ENCODE measurements around the gene FAM53A.
"Not testable (repeated sequence)": the region's sequence is repeated elsewhere in the genome, so short reads cannot be mapped to it uniquely, and the experiment has no call there.

Gene FAM53A

DNA sequence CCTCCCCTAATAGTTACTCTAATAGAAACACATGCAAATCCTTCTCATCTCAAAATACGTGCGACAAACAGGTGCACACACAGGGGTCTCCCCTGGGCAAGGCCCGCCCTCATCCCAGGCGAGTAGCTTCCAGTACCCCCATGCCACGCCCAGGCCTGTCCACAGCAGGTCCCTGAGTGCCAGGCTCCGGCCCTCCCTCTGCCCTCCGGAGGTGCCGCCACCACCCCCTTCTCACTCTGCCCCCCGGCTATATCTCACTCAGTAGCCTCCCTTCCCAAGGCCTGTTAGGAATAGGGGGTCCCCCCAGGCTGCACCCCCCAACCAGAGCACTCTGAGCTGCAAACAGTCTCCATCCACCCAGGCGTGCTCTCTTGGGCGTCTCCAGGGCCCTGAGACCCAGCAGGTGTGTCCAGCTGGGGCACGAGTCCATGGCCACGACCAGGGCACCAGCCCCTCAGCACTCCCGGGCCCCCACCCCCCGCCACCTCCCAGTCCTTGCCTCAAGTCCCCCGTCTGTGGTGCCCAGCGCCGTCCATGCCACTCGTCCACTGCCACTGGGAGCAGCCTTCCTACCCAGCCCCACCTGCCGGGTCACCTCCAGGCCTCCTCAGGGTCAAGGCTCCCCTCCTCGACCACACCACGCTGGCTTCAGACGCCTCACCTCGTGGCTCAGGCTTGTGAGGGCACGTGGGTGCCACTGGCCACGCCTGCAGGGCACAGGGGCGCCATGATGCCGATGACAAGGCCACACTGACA, 41.7 kb downstream of the FAM53A start:
- TF ChIP-seq, protein P1, sequence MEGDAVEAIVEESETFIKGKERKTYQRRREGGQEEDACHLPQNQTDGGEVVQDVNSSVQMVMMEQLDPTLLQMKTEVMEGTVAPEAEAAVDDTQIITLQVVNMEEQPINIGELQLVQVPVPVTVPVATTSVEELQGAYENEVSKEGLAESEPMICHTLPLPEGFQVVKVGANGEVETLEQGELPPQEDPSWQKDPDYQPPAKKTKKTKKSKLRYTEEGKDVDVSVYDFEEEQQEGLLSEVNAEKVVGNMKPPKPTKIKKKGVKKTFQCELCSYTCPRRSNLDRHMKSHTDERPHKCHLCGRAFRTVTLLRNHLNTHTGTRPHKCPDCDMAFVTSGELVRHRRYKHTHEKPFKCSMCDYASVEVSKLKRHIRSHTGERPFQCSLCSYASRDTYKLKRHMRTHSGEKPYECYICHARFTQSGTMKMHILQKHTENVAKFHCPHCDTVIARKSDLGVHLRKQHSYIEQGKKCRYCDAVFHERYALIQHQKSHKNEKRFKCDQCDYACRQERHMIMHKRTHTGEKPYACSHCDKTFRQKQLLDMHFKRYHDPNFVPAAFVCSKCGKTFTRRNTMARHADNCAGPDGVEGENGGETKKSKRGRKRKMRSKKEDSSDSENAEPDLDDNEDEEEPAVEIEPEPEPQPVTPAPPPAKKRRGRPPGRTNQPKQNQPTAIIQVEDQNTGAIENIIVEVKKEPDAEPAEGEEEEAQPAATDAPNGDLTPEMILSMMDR (IDR thresholded peaks at IDR 0.05; ENCODE audit: borderline replicate concordance, insufficient read depth, low read depth, low read length) = no peak

DNA sequence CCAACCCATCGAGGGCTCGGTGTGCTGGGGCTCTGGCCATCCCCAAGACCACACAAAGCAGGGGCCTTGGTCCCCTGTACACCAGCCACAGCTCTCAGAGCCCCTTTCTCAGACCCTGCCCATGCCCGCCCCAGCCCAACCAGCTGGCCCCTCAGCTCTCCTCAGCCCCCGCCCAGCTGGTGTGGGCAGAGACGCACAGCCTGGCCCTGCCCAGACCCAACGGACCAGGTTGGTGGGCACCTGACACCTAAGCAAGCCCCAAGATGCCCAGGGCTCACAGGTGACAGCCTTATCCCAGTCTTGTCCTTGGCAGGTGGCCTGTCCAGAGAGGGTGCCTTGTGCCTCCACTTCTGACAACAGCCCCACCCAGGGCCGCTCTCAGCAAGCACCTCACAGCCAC, 42.4 kb downstream of the FAM53A start:
- H3K4me3 ChIP-seq (ENCODE audit: low read depth, low read length) = no peak overlapping the region
- TF ChIP-seq, protein P1 (IDR thresholded peaks at IDR 0.05; ENCODE audit: borderline replicate concordance, insufficient read depth, low read depth, low read length) = no peak

More for the DNA sequence above, 41.7 kb downstream of the FAM53A start:
- H3K4me3 ChIP-seq (ENCODE audit: low read depth, low read length) = no peak overlapping the region

DNA sequence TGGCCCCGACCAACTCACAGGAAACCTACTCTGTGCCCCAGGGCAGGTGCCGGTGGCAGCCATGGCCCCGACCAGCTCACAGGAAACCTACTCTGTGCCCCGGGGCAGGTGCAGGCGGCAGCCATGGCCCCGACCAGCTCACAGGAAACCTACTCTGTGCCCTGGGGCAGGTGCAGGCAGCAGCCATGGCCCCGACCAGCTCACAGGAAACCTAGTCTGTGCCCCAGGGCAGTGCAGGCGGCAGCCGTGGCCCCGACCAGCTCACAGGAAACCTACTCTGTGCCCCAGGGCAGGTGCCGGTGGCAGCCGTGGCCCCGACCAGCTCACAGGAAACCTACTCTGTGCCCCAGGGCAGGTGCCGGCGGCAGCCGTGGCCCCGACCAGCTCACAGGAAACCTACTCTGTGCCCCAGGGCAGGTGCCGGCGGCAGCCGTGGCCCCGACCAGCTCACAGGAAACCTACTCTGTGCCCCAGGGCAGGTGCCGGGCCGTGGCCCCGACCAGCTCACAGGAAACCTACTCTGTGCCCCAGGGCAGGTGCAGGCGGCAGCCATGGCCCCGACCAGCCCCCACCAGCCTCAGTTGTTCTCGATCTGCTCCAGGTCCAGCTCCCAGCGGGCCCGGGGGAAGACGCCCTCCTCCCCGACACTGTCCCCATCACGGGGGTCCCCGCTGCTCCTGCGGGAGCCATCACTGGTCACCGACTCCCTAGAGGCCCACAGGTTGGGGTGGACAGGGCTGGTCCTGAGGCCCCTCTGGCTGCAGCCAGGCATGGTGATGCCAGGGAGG, 43.2 kb downstream of the FAM53A start:
- not testable (repeated sequence) for H3K4me3 ChIP-seq (ENCODE audit: low read depth, low read length)

DNA sequence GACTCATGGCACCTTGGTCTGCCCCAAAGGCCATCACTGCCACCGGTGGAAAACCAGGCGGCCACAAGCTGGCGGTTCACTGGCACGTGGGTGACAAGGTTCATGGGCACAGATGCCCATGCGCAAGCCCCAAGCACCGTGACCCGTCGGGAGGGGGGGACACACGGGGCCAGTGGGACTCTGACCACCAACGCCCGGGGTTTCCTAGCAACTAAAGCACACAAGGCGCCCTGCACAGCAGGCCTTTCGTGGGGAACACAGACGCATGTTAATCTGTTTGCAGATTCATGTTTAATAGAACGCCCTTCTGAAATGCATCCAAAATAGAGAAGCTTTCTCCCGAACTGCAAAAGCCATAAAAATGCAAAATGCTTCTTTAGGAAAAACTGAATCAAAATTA, 43.9 kb downstream of the FAM53A start:
- TF ChIP-seq, protein P1 (IDR thresholded peaks at IDR 0.05; ENCODE audit: borderline replicate concordance, insufficient read depth, low read depth, low read length) = no peak
- no peak overlapping the region for H3K4me3 ChIP-seq (ENCODE audit: low read depth, low read length)

DNA sequence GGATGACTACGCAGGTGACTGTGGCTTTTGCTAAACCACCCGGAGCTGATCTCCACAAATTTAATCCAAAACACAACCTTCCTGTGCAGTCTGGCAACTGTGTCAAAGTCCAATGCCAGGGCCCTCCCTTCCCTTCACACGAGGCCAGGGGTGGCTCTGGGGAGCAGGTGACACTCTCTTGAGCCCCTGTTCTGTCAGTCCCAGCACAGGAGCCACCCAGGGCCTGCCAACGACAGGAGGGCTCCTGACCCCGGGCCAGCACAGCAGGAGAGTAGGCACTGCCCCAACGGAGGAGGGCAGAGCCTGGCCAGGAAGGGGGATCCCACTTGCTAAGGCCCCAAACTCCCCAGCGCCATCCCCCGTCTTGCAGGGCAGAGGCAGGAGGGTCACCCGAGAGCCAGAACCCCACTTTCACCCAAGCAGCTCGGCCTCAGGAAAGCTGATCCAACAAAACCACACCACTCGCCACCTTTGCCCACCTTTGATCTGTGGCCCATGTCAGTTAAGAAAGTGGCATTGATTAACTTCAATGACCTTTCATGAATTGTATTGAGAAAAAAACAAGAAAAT, 44.7 kb downstream of the FAM53A start:
- TF ChIP-seq, protein P1 (IDR thresholded peaks at IDR 0.05; ENCODE audit: borderline replicate concordance, insufficient read depth, low read depth, low read length) = no peak

DNA sequence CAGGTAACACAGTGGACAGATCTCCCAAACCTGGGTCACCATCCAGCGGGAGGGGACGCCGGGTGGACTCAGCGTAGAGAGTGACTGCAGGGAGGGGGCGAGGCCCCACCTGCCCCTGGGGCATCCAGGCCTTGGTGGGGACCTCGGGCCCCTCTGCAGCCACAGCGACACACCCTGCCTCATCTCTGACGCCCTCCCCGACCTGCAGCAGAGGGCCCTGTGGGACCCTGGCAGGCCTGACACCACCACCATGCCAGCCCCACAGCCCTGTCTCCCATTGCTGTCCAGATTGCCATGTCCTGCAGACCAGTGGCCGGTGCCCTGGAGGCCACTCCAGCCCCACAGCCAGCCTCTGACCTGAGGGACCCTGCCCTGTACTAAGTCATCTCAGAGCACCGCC, 45.2 kb downstream of the FAM53A start:
- TF ChIP-seq, protein P1 (IDR thresholded peaks at IDR 0.05; ENCODE audit: borderline replicate concordance, insufficient read depth, low read depth, low read length) = no peak
- H3K4me3 ChIP-seq (ENCODE audit: low read depth, low read length) = no peak overlapping the region

More for the DNA sequence above, 44.7 kb downstream of the FAM53A start:
- no peak overlapping the region for H3K4me3 ChIP-seq (ENCODE audit: low read depth, low read length)

DNA sequence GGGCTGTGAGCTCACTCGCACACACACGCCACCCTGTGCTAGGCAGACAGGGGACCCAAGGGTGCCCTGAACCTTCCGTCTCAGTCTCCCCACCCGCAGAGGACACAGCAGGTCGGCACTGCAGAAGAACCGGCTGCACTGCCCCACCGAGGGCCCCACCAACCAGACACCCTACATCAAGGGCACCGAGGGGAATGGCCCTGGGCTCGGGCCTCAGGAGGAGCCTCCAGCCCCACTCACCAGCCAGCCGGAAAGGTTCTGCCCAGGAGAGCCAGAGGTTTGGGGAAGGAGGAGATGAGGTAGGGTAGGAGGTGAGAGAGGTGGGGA, 45.9 kb downstream of the FAM53A start:
- TF ChIP-seq, protein P1 (IDR thresholded peaks at IDR 0.05; ENCODE audit: borderline replicate concordance, insufficient read depth, low read depth, low read length) = no peak
- no peak overlapping the region for H3K4me3 ChIP-seq (ENCODE audit: low read depth, low read length)

Measured in GM12875 (cell line).